ENCODE results near the gene MINDY4. TPM values are rescaled to one million over a fixed set of nuclear protein-coding genes. Genes with fewer than 3 reads are reported as not detected.

MINDY4 gene
- total RNA-seq = 5.3 TPM

DNA sequence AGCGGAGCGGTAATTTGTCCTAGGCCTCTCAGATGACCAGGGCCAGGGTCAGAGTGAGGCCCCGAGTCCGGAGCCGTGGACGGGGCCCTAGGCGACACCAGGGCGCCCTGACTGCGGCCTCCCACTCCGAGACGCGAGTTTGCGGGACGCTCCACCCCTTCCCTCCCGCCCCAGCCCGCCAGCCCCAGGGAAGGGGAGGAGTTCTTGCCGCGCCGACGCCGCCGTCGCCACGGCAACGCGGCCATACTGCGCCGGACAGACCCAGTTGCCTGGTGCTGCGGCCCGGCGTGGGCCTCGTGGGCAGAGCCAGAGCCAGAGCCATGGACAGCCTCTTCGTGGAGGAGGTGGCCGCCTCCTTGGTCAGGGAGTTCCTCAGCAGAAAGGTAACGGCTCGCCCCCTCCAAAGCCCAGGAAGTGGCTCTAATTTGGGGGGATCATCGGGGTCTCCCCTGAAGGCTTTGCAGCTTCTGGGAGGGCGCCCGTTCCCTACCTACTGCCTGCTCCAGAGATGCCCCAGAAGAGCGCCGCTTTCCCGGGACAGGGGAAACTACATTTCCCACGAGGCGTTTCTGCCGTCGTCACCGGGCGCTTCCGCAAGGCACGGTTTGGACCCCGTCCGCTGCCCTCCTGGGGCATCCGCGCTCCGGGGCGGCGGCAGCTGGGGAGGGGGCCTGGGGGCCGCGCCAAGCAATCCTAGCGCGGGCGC, at the start of gene MINDY4:
MINDY4 (plus strand) TSS at position 244 of the 706 bp plus-strand sequence; CDS start at position 321, 77 bp downstream.
- peak; percentile 74 for DNase-seq

DNA sequence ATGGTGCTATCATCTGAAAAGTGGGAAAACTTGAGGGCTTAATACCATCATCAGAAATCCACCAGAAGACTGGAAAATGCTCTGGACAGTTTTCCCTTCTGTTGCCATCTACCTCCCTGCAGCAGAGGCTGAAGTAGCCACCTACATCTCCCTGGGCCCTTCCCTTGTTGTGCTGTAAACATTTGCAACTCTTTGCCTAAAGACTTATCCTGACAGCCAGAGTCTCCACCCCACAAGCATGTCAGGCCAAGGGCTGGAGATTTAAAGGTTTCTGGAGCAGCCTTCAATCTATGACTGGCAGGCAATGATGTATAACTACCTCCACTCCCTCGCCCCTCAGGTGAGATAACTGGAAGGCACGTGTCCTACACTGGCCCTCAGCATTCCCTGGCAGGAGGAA, 49.0 kb upstream of the MINDY4 start:
- DNase-seq = no peak

DNA sequence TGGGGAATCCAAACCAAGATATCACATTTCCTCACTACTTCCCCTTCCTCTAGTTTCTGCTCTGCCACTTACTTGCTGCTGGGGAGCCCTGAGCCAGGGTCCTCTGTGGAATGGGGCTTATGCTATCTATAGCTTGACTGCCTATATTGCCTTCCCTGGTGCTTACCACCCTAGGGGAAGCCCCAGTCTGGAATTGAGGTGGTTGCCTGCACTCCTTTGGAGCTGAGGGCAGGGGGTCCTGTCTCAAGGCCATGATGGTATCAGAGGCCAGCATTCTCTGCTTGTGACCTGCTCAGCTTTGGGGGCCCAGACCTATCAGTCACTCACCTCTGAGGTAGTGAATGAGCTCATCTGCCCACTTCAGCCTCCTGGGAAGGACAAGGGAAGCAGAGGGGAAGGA, 48.5 kb upstream of the MINDY4 start:
- DNase-seq = no peak

DNA sequence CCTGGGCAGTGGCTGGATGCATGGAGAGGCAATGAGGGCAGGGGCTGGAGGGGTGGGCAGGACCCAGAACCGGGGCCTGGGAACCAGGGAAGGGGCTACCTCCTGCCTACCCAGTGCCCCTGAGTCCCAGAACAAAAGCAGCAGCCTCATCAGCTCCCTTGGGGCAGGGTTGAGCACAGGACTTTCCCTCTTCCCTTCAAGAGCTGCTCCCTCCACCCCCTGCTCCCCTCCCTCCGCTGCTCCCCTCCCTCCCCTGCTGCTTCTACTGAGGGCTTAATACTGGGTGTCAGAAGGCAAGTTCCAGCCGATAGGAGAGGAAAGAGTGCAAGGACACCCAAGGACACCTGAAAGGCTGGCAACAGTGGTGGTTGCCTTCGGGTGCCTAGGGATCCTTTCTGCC, 47.4 kb upstream of the MINDY4 start:
- DNase-seq = no peak

DNA sequence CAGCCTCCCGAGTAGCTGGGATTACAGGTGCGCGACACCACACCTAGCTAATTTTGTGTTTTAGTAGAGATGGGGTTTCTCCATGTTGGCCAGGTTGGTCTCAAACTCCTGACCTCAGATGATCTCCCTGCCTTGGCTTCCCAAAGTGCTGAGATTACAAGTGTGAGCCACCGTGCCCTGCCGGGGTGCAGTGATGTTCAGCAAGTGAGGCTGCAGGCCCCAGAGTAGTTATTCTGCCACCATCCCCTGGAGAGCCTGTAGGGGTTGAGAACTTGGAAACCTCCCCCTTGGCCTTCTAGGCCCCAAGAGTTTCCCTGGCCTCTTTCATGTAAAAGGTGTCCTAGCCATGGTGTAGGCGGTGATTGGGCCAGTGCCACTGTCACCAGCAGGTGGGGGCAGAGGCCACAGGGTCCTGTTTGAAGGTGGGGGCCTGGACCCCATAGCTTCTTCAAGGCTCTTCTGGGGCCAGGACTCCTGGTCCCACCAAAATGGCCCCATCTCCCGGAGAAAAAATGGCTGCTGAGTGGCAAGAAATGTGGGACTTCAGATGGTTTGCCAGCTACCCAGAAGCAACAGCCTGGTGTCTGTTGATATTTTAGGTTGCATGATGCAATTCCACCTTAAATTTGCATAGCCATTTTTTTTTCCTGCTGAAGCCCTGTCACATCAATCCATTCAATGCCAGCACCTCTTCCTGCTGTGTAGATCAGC, 44.8 kb upstream of the MINDY4 start:
- no peak for DNase-seq

DNA sequence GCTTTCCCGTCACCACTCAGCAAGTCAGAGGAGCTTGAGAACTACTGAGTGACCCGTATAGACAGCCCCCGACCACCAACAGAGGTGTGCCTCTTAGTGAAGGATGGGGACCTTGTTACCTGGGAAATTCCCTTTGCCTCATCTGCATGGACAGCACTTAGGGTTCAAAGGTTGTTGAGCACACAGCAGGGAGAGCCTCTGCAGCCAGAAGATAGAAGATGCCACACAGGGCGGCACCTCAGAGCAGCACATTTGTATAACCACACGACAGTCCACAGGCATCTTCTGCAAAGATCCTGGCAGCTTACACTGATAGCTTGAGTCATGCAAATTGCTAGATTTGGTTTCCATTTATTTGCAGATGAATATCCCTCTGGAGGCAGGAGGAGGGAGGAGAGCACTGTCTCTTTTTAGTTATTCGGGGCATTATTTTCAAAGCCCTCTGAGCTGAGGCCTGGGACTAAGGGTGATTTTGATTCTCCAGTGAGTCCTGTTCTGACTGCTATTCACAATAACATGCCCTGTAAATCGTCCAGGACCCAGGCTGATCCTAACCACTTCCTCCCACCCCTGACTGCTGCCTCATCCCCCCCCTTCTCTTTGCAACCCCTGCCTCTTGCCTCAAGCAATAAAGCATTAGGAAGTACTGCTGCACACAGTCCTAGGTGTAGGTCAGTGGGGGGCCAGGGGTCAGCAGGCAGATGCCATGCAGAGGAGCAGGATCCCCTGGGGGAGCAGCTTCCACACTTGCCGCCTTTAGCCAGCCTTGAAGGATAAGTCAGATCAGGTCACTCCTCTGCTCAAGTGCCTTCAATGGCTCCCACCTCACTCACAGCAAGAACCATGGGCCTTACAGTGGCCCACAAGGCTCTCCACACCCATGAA, 43.9 kb upstream of the MINDY4 start:
- DNase-seq = no peak

DNA sequence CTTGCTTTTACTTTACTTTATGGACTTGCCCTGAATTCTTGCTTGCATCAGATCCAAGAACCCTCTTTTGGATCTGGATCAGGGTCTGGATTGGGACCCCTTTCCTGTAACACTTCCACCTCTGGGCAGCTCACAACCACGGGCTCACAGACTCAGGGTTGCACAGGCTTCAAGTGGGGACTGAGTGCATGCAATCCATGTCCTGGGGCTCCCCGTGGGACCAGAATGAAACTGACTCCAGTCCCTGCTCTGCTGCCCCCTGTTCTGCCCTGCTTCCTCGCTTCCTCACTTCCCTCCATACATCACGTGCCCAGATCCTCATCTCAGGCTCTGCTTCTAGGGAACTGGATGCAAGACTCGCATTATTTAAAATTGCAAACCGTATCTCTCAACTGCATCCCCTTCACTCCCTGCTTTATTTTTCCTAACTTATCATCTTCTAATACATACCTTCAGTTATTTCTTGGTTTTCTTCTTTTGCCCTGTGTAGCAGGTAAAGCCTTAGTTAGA, 42.6 kb upstream of the MINDY4 start:
- no peak for DNase-seq

DNA sequence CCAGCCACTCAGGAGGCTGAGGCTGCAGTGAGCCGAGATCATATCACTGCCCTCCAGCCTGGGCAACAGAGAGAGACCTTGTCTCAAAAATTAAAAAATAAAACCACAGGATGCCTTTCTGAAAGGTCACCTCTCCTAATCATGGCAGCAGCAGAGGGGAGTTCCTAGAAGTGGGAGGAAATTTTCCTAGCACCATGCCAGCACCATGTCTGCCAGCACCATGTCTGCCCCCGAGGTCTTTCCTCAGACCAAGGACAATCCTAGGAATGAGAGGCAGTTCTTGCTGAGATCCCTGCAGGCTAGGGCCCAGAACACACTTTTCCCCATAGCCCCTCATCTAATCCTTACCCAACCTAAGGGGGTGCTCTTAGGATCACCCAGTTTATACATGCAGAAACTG, 41.6 kb upstream of the MINDY4 start:
- DNase-seq = no peak

DNA sequence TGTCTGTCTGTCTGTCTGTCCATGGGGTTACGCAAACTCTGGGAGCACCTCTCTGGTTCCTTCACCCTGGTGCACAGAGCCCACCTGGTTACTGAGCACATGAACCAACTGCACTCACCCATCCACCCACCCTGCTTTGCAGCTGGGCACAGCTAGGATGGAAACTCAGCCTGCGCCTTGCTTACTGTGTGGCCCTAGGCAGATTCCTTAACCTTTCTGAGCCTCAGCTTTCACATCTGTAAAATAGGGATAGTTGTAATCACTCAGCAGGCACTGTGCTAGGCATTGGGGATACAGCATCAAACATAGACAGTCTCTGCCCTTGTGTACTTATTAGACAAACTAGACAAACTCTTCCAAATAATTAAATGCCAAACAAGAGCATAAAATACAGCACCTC, 41.1 kb upstream of the MINDY4 start:
- no peak for DNase-seq

DNA sequence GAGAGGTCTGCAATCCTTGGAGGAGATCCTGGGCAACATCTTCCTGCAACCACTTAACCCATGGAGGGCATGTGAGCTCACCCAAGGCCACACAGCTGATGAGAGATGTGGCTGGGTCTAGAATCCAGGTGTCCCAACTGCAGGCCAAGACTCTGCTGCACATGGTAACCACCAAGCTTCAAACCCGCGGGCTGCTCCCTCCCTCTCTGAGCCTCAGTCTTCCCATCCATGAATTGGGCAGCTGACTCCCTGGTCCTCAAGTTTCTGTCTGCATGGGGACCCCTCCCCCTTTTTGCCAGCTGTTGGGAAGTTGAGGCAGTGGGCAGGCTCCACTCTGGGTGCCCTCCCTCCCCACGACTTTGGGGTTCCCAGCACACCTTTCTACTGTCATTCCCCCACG, 40.2 kb upstream of the MINDY4 start:
- no peak for DNase-seq

DNA sequence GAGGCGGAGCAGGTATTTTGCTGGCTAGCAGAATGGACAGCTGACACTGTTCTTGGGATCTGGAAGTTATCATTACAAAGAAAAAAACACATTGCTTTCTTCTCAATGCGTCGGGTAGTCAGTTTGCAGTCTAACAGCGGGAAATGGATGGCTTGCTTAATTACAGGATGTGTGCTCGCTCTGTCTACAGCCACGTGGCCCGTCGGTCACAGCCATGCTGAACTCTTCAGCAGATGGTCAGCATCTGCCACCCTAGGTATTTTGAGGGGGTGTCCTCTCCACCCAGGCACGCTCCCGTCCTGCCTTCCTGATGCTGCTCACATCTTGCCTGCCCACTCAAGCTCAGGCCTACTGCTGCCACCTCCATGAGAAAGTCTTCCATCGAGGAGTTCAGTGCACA, 39.6 kb upstream of the MINDY4 start:
- no peak for DNase-seq

DNA sequence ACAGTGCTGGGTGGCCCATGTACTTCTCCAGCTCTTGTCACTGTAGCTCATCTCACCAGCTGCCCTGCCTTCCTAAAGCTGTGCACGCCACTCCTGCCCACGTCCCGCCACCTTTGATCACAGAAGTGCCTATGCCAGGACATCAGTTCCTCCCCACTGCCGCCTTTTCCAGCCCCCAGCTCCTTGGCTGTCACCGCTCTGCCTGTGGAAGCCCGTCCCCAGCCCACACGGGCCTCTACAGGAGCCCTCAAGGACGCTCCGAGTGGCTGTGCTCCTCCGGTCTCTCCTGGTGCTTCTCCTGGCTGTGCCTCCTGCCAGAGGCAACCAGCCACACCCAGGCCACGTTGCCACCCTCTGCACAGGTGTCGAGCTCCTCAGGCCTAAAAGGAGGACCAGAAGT, 38.6 kb upstream of the MINDY4 start:
- no peak for DNase-seq

DNA sequence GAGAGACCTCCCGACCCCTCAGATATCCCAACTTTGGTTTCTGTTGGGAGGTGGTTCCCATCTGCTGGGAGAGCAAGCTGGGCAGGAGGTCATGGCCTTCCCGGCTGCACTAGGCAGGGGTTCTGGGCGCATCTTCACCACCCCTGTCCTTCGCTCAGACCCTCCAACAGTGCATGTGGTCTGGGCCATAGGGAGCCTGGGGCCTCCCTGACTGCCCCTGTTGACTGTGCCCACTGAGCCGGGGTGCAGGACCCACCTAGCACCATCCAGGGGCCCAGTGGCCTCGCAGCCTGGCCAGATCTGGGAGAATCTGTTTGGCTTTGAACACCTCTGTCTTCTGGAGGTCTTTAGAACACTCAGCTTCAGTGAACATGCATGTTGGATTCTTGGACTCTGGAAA, 38.0 kb upstream of the MINDY4 start:
- no peak for DNase-seq

DNA sequence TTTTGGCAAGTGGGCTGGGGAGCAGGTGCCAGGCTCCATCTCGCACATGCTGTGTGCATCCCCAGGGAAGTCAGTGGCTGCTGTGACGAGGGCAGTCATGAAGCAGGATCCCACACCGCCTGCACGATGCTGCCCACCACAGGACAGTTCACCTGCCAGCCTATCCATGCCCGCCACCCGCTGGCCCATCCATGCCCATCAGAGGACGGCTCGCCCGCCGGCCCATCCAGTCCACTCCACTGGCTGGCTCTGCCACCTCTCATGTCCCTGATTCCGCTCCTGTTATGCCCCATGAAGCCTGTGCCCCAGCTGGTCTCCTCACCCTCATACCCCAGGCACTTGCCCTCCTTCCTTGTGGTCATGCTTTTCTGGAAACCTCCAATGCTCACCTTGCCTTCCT, 37.5 kb upstream of the MINDY4 start:
- DNase-seq = no peak

DNA sequence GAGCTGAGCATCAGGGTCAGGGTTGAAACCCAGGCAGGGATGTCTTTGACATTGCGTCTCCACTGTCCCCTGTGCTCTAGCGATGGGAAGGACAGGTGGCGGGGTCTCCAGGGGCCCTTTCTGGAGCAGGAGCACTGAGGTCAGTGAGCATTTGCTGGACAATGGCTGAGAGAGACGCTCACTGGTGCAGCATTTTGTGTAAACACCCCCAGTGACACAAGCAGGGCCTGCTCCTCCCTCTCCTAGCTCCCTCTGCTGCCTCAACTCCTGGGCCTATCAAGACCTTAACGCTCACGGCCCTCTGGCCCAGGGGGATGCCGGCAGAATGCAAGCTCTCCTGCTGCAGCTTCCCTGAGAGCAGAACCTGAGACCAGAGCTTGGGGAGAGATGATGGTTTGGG, 36.7 kb upstream of the MINDY4 start:
- no peak for DNase-seq

DNA sequence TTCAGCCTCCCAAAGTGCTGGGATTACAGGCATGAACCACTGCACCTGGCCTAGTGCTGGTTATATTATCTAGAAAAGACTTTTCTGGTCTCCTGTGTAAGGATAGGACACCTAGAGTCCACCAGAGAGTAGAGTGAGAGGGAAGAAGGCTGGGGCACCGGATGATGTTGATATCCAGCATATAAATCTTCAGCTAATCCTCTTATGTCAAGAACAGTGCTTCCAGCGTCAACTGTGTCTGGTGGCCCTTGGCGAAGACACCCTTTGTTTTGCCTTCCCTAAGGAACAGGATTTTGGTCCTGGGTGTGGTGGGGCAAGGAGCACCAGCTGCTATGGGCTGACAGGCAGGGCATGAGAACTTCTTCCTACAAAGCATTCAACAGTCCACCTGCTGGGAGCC, 35.6 kb upstream of the MINDY4 start:
- DNase-seq = no peak

DNA sequence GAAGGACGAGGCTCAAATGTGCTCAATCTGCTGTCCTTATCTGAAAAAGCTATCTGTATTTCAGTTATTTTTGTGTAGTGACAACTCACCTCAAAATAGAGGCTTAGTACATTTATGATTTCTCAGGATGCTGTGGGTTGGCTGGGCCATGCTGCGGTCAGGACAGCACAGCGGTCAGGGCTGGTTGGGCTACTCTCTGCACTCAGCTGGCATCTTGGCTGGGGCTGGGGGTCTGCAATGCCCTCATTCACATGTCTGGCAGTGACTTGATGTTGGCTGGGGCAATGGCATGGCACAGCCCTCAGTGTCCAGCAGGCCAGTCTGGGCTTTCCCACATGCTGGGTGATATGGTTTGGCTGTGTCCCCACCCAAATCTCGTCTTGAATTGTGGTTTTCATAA, 34.9 kb upstream of the MINDY4 start:
- DNase-seq = no peak

DNA sequence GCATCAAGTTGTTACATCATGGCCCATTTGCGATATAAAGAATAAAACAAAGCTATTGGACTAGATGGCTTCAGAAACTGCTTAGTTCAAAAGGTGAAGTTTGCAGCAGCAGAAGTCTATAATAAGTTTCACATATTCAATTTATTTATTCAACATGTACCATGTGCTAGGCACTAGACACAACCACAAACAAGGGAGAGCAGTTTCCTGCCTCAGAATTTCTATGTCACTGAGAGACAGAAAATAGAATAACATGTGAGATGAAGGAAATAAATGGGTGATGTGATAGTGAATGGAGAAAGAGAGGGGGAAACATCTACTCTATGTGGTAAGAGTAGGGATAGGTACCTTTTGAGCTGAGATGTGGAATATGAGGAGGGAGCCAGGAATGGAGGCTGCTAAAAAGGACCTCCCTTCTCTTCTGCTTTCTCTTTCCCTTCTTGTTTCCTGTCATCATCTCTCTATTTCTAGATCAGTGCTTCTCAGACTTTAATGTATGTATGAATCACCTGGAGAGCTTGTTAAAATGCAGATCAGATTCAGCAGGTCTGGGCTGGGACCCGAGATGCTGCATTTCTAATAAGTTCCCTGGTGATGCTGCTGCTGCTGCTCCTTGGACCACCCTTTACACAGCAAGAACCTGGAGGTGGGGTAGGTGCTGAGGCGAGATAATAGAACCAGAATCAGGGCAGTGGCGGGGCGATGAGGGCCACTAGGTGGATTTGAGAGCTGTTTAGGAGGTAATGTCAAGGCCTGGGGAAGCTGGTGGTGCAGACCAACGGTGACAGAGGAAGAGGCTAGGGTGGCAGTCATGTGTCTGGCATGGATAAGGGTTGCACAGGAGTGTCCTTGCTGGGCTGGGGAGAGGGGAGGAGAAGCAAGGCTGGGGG, 32.9 kb upstream of the MINDY4 start:
- no peak for DNase-seq

DNA sequence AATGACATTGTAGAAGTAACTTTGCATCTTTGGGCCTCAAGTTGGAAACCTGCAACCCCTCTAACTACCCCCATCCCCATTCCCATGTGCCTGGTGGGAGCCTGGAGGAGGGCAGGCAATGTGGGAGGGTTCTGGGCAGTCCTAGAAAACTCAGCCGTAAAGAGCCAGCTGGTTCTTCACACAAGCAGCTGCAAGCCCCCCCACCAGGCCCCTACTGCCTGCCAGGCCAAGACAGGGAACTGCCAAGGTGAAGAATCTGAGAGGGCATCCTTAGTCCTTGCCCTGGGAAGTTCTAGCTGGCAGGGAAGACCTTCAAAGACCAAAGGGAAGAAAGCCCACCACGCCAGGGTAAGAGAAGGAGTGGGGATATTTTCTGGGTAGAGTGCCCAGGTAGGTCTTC, 31.5 kb upstream of the MINDY4 start:
- DNase-seq = no peak

DNA sequence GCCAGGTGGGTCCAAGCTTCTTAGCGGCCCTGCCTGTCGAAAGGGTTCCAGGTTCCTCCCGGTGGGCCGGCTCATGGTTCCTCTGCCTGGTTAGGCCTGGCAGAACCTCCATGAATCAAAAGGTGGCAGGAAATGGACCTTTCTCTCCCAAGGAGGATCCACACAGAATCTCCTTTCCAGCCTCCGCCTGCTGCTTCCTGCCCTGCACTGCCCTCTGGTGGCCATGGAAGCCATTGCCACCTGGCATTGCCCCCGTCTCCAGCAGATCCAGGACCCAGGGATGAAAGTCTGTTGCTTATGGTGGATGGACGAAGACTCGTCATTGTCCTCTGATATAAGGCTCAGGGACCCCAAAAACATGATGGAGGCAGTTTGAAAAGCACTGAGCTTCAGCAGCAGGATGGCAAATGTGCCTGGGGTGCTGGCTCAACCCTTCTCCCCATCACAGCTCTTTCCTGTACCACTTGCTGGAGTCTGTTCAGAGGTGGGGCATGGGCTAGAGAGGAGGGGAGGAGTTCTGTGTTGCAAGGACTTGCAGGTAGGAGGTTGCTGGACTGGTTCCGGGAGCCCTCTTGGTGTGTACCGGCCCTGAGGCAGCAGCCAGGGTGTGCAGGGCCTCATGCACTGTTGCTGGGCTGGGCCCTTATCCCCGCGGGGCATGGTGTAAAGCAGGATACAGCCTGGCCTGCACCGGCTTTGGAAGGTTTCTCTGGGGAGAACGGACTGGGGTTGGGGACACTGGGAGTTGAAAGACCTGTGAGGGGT, 30.6 kb upstream of the MINDY4 start:
- peak; percentile 67 for DNase-seq

DNA sequence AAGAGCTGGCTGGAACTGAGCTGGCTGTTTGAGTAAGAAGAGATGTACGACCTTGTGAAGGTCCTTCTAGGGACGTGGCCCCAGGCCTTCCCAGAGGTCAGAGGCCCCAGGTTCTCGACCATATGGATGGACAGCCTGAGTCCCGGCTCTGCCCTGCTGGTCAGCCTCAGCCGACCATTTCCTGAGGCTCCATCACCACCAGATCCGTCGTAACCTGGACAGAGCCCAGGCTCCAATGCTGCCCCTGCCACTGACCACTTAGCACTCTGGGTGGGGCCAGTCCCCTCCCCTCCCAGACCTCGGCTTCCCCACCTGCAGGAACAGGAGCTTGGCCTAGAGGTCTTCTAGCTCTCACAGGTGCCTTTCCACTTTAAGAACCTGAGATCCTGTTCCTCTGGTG, 29.9 kb upstream of the MINDY4 start:
- DNase-seq = no peak

All from occipital lobe (tissue), 2 donors.